ENCODE measurements around the gene UQCRHL.
"Not testable (repeated sequence)": the region's sequence is repeated elsewhere in the genome, so short reads cannot be mapped to it uniquely, and the experiment has no call there.

Gene UQCRHL

GRCh38 chr1:15807549-15807948, at the start of gene UQCRHL:
Gene UQCRHL, minus strand, starts transcription at chr1:15807649. Its CDS starts 0 bp downstream, at chr1:15807649.
- not testable (repeated sequence) for DNase-seq

GRCh38 chr1:15856888-15857287, 49.4 kb upstream of the UQCRHL start:
- DNase-seq, result no peak

GRCh38 chr1:15852828-15853302, 45.4 kb upstream of the UQCRHL start:
- DNase-seq, result no peak

GRCh38 chr1:15852036-15852827, 44.8 kb upstream of the UQCRHL start:
- DNase-seq, result no peak

GRCh38 chr1:15851210-15852035, 44.0 kb upstream of the UQCRHL start:
- DNase-seq, result no peak

GRCh38 chr1:15850471-15851001, 43.1 kb upstream of the UQCRHL start:
- DNase-seq, result no peak

GRCh38 chr1:15849775-15850324, 42.4 kb upstream of the UQCRHL start:
- peak; percentile 74 for DNase-seq

GRCh38 chr1:15848929-15849774, 41.7 kb upstream of the UQCRHL start:
- peak; percentile 90 for DNase-seq

GRCh38 chr1:15848143-15848928, 40.9 kb upstream of the UQCRHL start:
- peak; percentile 85 for DNase-seq

- DNase-seq, result no peak
These were observed 40.4 kb upstream of the UQCRHL start for GRCh38 chr1:15847893-15848142.

- peak; percentile 100 for DNase-seq
These were observed 39.8 kb upstream of the UQCRHL start, which contains the start of gene SPEN for GRCh38 chr1:15847100-15847892. Gene SPEN, plus strand, starts transcription at chr1:15847707. Its CDS starts 361 bp downstream, at chr1:15848068.

GRCh38 chr1:15846056-15846455, 38.6 kb upstream of the UQCRHL start:
- DNase-seq, result not testable (repeated sequence)

- DNase-seq, result no peak
These were observed 36.5 kb upstream of the UQCRHL start for GRCh38 chr1:15843826-15844572.

GRCh38 chr1:15838721-15839120, 31.3 kb upstream of the UQCRHL start:
- DNase-seq, result no peak

GRCh38 chr1:15837931-15838330, 30.5 kb upstream of the UQCRHL start:
- DNase-seq, result no peak

- DNase-seq, result peak; percentile 85
These were observed 29.6 kb upstream of the UQCRHL start for GRCh38 chr1:15836772-15837669.

- not testable (repeated sequence) for DNase-seq
These were observed 29.0 kb upstream of the UQCRHL start for GRCh38 chr1:15836511-15836771.

GRCh38 chr1:15835741-15836510, 28.5 kb upstream of the UQCRHL start:
- DNase-seq, result peak; percentile 100

Data from activated effector memory CD4-positive, alpha-beta T cell treated with anti-CD3 and anti-CD28 coated beads, Interleukin-2, amount 50 U/mL, for 16 hours (primary cell).